Activated CD4-positive, CD25-positive, alpha-beta regulatory T cell treated with anti-CD3 and anti-CD28 coated beads, Interleukin-2, amount 50 U/mL, for 16 hours (primary cell): ENCODE results near the gene ACOT12.

Experiments
- DNase-seq: peaks from one replicate; pipeline ENCODE4 v3.0.0-alpha.2; 2020; ENCODE audit warnings: low read depth, low spot score

The ACOT12 gene

GRCh38 chr5:81290146-81290545 is 103.8 kb downstream of the ACOT12 start:
- DNase-seq, result no peak

- no peak for DNase-seq
Measured at GRCh38 chr5:81288021-81288433, 105.9 kb downstream of the ACOT12 start.

GRCh38 chr5:81286059-81286617 is 107.8 kb downstream of the ACOT12 start:
- no peak for DNase-seq

- no peak for DNase-seq
Measured at GRCh38 chr5:81283976-81284375, 110.0 kb downstream of the ACOT12 start.
